ENCODE results near the gene DGCR8.

The DGCR8 gene

DNA sequence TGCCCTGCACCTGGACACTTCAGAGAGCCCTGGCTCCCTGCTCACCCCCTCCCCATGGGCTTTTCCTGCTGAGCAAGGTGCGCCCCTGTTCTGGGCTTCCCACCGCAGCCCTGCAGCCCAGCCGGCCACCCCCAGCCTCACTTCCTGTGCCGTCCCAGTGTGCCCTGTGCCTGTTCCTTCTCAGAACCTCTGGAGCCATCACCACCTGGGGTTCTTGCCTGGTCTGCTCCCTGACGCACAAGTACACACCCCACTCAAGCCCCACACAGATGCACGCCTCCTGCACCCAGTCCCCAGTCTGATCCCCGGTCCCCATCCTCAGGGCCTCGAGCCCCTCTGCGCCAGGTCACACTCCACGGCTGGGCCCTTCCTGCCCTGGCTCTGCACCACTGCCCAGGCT lies 23.9 kb upstream of the DGCR8 start (continued):
- no peak for TF ChIP-seq CREB5 (CRISPR knock-in tag; IDR thresholded peaks at IDR 0.05; ENCODE audit: low read depth)

- TF ChIP-seq CSDC2 (CRISPR knock-in tag; IDR thresholded peaks at IDR 0.05) (no peak), ESRRG (CRISPR knock-in tag; IDR thresholded peaks at IDR 0.05) (no peak), TCF4 (CRISPR knock-in tag; IDR thresholded peaks at IDR 0.05; ENCODE audit: borderline replicate concordance) (no peak), ISL1 (CRISPR knock-in tag; IDR thresholded peaks at IDR 0.05) (no peak), ZFP30 (CRISPR knock-in tag; IDR thresholded peaks at IDR 0.05) (no peak), ZNF8 (CRISPR knock-in tag; IDR thresholded peaks at IDR 0.05) (no peak), SNAI2 (CRISPR knock-in tag; IDR thresholded peaks at IDR 0.05) (no peak), TOX (CRISPR knock-in tag; IDR thresholded peaks at IDR 0.05; ENCODE audit: borderline replicate concordance) (no peak), ZNF70 (CRISPR knock-in tag; IDR thresholded peaks at IDR 0.05) (no peak), TSHZ2 (CRISPR knock-in tag; IDR thresholded peaks at IDR 0.05) (no peak), PPARA (CRISPR knock-in tag; IDR thresholded peaks at IDR 0.05; ENCODE audit: borderline replicate concordance) (no peak), PATZ1 (CRISPR knock-in tag; IDR thresholded peaks at IDR 0.05; ENCODE audit: borderline replicate concordance) (no peak), RARB (CRISPR knock-in tag; IDR thresholded peaks at IDR 0.05) (no peak), OSR1 (CRISPR knock-in tag; IDR thresholded peaks at IDR 0.05) (no peak)
- ATAC-seq: no peak
Measured at GRCh38 chr22:20056696-20057386, 23.2 kb upstream of the DGCR8 start.

DNA sequence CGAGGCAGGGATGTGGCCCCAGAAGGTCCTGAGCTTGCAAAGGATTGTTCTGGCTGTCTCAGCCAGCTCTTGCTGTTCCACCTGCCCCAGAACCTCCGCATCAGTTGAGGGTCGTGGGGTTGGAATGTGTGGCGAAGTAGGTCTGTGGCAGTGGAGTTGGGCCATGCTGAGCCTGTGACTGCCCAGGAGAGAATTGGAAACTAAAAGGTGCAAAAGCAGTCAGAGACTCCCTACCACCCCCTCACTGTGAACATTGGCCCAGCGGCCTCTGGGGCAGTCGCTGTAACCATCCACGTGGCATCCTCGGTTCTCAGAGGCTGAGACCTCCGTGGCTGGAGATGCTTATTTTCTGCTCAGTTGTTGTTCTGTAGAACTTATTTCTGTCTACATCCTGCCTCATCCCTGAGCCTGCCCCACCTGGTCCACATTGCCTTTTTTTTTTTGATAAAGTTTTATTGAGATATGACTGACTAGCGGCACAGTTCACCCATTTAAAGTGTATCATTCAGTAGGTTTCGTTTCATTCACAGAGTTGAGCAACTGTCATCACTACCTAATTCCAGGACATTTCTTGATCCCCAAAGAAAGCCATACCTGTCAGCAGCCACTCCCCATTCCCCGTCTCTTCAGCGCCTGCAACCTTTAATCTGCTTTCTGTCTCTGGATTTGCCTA lies 22.3 kb upstream of the DGCR8 start:
- ATAC-seq: no peak
- TF ChIP-seq CSDC2 (CRISPR knock-in tag; IDR thresholded peaks at IDR 0.05): no peak
- no peak for TF ChIP-seq CSRNP3 (CRISPR knock-in tag; IDR thresholded peaks at IDR 0.05)
- no peak for TF ChIP-seq TOX (CRISPR knock-in tag; IDR thresholded peaks at IDR 0.05; ENCODE audit: borderline replicate concordance)
- no peak for TF ChIP-seq ESRRG (CRISPR knock-in tag; IDR thresholded peaks at IDR 0.05)
- TF ChIP-seq ZNF70 (CRISPR knock-in tag; IDR thresholded peaks at IDR 0.05): no peak
- no peak for TF ChIP-seq BACH2 (CRISPR knock-in tag; IDR thresholded peaks at IDR 0.05; ENCODE audit: borderline replicate concordance)
- TF ChIP-seq ZFP30 (CRISPR knock-in tag; IDR thresholded peaks at IDR 0.05): no peak
- no peak for TF ChIP-seq PATZ1 (CRISPR knock-in tag; IDR thresholded peaks at IDR 0.05; ENCODE audit: borderline replicate concordance)
- no peak for TF ChIP-seq ZC3H10 (CRISPR knock-in tag; IDR thresholded peaks at IDR 0.05)
- TF ChIP-seq ZFP3 (CRISPR knock-in tag; IDR thresholded peaks at IDR 0.05): no peak
- no peak for TF ChIP-seq POU6F1 (CRISPR knock-in tag; IDR thresholded peaks at IDR 0.05; ENCODE audit: borderline replicate concordance, low read depth)
- TF ChIP-seq RARB (CRISPR knock-in tag; IDR thresholded peaks at IDR 0.05): no peak
- TF ChIP-seq ISL1 (CRISPR knock-in tag; IDR thresholded peaks at IDR 0.05): no peak
- TF ChIP-seq ZNF8 (CRISPR knock-in tag; IDR thresholded peaks at IDR 0.05): no peak
- no peak for TF ChIP-seq TSHZ2 (CRISPR knock-in tag; IDR thresholded peaks at IDR 0.05)
- TF ChIP-seq PPARA (CRISPR knock-in tag; IDR thresholded peaks at IDR 0.05; ENCODE audit: borderline replicate concordance): no peak

All from SK-N-SH treated with all-trans-retinoic acid at 6 μM for 48 hours (cell line).